ENCODE data around the gene NELFB. TPM values are rescaled to one million over a fixed set of nuclear protein-coding genes. Genes with fewer than 3 reads are reported as not detected.

NELFB gene
- total RNA-seq = 55.4 and 56.7 TPM in 2 replicates

DNA sequence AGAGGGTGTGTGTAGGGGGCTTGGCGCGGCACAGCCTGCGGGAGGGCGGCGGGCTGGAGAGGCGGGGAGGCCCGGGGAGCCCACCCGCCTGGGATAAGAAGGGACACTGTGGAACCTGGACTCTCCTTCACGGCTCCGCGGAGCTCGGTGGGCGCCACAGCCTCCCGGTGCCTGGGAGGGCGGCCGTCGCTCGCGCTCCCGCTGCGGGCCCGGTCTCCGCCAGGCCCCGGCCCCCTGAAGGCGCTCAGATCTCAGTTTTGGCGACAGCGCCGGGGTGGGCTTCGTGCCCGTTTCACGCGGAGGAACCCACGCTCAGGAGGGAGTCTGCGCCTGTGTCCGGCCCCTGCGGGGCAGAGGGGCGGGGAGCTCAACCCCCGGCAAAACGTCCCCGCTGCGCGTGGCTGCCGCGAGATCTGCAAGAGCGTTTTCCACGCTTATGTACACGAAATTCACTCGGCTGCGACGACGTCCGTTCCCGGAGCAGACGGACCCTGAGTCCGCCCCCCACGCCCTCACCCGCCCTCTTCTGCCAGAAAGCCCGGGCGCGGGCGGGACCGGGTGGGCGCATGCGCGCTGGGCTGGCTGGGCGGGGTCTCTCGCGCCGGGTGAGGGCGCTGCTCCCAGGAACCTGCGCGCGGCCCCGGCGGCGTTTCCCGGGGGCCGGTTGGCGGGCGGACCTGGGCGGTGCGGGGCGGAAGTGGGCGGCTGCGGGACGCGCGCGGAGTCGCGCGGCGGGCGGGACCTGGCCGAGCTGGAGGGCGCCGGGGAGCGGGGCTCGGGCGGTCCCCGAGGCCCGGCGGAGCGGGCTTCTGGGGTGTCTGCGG is at the start of gene NELFB:
NELFB (plus strand) TSS at position 704 of the 824 bp plus-strand sequence.
- DNase-seq (ENCODE audit: low read depth in 2 of 2) = peak in 1 of 2 donors; percentile 78

DNA sequence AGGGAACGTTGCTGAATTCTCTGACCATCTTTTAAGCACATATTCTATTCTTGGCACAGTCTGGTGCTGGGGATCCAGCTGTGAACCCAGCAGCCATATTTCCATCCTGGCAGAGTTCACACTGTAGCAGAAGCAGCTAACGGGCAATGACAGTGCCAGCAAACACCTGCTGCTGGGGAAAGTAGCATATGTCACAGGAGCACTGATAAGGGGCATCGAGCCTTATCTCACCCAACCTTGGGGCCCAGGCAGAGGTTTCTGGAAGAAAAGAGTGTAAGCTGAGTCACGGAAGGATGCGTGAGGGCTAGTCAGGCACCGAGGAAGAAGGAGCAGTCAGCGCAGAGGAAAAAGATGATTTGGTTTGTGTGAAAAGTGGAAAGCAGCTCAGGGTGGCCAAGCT is 48.5 kb upstream of the NELFB start:
- no peak for DNase-seq (ENCODE audit: low read depth in 2 of 2)

DNA sequence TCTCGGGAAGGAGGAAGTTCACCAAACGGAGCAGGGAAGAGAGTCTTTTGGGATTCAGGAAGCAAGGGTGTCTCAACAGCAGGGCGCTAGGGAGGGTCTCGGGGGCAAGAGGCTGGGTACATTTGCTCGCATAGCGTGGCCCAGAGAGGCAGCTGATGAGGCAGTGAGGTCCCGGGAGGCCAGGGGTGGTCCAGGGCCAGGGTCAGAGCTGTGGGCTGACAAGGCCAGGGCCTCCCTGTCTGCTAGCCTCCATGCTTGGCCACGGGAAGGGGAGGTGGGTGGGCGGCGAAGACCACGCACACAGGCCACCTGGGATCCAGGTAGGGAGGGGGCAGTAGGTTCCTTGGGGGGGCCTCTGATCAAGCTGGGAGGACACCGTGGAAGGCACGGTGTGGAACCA is 43.6 kb upstream of the NELFB start:
- DNase-seq (ENCODE audit: low read depth in 2 of 2) = no peak

DNA sequence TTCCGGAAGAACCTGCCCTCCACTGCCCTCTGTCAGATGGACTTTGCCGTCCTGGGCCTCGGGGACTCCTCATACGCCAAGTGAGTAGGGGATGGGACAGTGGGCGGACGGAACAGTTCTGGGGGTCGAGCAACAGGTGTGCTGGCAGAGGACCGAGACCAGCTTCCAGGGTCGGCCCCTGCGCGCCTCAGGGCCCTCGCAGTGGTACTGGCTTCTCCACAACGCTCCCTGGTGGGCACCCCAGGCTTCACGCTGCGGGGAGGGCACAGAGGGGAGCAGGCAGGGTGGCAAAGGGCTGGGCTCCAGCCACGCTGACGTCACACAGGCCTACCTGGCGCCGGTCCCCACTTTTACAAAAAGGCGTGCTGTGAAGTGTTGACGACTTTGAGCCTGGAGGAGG is 42.6 kb upstream of the NELFB start:
- no peak for DNase-seq (ENCODE audit: low read depth in 2 of 2)

DNA sequence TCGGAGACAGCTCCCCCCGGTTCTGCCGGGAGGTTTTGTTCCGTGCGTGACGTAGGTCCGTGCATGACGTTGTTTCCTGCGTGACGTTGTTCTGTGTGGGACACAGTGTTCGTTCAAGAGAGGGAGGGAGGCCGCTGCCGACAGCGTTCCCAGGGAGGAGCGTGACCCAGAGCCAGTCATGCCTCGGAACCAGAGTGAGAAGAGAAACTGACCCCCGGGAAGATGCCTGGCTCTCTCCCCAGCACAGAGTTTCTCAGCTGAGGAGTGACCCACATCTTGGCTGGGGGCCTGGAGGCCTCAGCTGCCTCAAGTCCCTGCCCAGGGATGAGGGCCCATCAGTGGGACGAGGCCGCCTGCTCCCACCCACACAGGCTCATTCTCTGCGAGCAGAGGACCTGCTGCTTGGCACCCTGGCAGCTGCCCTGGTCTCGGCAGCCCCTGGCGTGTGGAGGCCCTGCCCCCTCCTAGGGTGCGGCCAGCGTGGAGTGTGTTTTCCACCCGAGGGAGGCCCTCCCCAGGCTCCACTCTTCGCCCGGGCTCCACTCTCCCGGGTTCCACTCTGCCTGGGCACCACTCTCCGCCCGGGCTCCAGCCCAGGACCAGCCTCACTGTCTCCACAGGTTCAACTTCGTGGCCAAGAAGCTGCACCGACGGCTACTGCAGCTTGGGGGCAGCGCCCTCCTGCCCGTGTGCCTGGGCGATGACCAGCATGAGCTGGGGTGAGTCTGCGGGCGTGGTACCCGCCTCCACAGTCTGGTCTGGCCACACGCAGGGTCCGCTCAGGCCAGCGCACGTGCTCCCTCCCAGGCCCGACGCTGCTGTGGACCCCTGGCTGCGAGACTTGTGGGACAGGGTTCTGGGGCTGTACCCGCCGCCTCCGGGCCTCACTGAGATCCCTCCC is 41.7 kb upstream of the NELFB start:
- no peak for DNase-seq (ENCODE audit: low read depth in 2 of 2)

DNA sequence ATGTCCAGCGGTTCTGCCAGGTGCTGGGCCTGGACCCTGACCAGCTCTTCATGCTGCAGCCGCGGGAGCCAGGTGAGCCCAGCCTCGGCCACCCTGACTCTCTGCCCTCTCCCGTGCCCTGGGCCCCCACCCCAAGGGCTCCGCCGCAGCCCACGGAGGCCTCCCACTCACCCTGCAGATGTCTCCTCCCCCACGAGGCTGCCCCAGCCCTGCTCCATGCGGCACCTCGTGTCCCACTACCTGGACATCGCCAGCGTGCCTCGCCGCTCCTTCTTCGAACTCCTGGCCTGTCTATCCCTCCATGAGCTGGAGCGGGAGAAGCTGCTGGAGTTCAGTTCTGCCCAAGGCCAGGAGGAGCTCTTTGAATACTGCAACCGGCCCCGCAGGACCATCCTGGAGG is 40.5 kb upstream of the NELFB start:
- no peak for DNase-seq (ENCODE audit: low read depth in 2 of 2)

DNA sequence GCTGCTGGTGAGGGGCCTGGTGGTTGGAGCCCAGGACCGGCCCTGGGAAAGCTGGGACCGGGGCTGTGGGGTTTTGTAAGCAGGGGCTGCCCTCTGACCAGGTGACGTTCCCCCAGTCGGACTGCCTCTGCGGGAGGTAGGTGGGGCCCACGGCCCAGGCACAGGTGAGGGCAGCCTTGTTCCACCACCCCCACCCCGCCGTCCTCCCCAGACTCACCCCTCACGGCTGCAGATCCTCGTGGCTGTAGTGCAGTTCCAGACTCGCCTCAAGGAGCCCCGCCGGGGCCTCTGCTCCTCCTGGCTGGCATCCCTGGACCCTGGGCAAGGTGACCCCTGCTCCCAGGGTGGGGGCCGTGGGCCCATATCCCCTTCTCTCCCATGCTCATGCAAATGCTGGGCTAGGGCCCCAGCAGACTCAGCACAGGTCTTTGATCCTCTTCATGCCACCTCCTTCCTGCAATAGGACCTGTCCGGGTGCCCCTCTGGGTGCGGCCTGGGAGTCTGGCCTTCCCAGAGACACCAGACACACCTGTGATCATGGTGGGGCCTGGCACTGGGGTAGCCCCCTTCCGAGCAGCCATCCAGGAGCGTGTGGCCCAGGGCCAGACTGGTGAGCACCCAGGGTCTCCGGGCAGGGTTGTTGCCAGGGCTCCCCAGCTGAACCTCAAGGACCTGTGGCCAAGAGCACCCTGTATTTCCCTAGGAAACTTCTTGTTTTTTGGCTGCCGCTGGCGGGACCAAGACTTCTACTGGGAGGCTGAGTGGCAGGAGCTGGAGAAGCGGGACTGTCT is 39.7 kb upstream of the NELFB start:
- no peak for DNase-seq (ENCODE audit: low read depth in 2 of 2)

DNA sequence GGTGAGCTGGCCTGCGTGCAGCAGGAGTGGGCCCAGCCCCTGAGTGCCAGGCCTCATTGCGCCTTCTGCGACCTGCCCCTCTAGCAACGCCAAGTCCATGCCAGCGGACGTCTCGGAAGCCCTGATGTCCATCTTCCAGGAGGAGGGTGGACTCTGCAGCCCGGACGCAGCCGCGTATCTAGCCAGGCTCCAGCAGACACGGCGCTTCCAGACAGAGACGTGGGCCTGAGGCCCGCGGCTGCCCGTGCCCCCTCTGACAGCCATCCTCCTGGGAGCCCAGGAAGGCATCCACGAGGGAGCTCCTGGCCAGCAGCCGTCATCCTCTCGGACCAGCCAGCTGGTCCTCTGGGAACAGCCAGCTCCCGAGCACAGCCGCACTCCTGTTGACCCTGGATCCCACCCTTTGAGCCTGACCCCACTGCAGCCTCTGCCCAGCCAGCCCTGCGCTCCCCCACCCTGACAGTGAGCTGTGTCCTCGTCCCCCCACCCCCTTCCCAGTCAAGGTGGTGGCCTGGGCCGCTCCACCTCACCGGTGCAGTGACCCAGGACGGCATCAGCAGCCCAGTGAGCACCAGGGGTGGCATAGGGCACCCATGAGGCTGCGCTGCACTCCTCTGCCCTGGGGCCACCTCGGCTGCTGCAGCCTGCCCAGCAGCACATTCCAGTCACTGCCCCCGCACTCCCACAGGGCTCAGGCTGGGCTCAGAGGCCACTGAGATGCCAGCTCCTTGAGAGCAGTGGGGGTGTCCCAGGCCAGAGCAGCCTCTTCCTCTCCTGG is 38.8 kb upstream of the NELFB start:
- DNase-seq (ENCODE audit: low read depth in 2 of 2) = no peak

DNA sequence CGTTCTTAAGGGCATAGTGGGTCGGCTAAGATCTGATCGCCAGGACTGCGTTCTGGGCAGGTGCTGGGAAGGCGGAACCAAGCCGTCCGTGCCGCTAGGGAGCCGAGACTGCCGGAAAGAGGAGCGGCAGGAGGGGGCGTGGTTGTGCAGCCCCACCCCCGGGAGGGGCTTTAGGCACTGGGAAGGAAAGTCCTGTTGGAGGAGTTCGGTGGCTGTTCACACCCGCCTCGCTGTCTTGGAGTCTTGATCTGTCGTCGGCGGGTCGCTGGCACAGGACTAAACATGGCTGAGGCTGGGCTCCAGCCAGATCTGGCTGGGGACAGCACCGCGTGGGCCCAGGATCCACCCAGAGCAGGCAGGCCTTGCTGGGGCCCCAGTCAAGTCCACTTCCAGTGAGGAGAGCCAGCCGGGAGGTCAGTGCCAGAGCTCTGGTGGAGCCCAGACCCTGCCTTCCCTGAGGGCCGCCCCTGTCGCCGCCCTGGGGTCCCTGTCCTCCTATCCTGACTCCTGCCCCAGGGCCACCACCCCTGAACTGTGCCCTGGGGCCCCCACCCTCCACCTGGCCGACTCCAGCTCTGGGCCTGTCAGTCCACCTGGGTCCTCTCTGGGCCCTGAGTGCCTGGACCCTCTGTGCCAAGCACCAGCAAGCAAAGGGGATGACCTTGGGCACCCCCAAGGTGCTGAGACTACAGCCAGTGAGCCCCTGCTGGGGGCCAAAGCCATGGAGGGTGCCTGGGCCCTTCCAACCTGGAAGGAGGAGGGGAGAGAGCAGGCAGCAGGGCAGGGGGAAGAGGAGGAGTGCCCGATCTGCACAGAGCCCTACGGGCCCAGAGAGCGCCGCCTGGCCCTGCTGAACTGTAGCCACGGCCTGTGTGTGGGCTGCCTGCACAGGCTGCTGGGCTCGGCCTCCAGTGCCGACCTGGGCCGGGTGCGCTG is 37.6 kb upstream of the NELFB start:
- no peak for DNase-seq (ENCODE audit: low read depth in 2 of 2)

DNA sequence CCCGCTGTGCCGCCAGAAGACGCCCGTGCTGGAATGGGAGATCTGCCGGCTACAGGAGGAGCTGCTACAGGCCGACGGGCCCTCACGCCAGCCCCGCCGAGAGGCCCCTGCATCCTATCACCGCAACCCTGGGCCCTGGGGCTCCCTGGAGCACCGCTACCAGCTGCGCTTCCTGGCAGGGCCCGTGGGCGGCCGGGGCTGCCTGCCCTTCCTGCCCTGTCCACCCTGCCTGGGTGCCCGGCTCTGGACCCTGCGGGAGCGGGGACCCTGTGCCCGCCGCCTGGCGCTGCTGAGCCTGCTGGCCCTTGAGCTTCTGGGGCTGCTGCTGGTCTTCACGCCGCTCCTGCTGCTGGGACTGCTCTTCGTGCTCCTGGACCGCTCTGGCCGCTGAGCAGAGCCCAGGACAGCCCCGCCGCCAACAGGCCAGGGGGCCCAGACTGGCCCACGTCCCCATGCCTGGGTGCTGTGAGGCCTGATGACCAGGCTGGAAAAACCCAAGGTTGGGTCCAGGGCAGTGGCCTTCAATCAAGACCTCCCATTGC is 36.8 kb upstream of the NELFB start:
- no peak for DNase-seq (ENCODE audit: low read depth in 2 of 2)

DNA sequence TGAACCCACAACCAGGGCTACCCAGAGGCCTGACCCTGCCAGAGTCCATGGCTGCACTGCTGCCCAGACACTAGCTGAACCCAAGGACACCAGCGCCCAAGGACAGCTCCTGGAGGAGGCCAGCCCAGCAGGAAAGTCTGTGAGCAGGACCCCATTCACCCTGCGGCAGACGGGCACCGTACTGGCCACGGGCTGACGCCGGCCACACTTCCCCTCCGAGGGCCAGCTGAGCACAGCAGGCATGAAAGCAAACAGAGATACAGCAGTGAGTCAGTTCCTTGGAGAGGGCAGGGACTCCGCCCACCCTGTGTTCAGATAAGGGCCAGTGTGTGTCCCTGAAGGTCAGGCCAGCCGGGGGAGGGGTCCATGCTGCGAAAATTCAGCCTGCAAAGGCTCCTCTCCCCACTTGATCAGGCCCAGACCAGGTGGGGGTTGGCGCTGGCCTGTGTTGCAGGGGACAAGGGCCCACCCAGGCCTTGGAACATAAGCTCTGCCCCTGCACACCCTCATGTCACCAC is 36.3 kb upstream of the NELFB start:
- DNase-seq (ENCODE audit: low read depth in 2 of 2) = no peak

DNA sequence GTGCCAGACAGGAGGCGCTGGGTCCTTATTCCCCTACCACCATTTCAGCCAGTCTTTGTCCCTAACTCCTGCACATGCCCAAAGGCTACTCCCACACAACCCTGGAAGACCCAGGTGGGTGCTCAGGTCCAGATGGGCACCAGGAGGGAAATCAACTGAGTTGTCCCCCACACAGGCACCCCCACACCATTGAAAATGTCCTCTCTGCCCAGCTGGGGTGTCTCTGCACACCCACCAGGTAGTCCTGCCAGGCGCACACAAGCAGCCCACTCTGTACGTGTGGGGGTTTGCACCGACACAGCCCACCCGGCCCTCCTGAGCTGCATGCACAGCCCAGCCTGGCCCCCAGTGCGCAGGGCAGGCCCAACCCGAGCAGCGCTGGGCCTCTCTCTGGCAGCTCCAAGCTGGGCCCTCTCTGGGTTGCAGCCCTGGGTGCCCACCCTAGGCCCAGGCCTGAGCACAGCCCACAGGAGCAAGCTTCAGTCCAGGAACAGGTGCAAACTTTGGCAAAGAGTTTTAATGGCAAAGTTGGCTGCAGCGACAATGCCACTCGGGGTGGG is 35.3 kb upstream of the NELFB start:
- no peak for DNase-seq (ENCODE audit: low read depth in 2 of 2)

DNA sequence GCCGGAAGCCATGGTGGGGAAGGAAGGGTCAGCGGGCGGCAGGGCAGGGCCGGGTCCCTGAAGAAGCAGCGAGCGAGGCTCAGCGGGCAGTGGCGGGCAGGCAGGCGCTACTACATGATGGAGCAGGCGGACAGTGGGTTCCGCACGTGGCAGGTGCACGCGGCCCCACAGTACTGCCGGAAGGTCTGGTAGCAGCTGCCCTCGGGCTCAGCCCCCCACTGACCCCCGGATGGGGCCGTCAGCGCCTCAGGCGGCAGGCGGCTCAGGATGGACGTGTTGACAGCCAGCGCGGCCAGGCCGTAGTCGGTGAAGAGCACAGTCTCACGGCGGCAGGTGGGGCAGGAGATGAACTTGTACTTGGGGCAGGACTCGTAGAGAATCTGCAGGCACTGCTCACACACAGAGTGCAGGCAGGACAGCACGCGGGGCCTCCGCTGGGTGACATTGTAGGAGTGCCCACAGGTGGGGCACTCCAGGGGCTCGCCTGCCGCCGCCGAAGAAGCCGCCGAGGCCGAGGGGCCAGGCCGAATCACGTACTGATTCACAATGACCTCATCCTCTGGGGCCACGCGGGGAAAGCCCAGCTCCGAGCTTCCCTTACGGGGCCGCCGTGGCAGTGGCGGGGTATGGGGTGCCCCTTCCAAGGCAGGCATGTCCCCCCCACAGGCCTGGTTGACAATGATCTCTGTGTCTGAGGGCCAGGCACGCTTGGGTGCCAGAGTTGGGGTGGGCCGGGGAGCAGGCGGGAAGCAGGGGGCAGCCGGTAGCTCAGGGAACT is 34.6 kb upstream of the NELFB start:
- DNase-seq (ENCODE audit: low read depth in 2 of 2) = no peak

DNA sequence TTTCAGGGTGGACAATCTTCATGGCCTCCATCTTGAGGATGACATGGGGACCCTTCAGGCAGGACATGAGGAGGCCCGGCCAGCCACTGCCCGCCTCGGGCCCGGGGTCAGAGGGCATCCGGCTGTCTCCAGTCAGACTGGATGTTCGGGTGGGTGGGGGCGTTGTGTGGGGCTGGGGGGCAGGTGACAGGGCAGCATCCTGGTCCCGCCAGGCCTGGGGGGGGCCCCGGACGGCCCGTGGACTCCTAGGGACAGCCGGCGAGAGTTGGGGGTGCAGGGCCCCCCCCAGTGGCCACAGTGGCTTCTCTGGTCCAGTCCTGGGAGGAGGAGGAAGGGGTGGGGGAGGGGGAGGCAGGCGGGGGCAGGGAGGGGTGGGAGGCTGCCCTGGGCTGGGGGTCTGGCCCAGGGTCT is 34.0 kb upstream of the NELFB start:
- no peak for DNase-seq (ENCODE audit: low read depth in 2 of 2)

DNA sequence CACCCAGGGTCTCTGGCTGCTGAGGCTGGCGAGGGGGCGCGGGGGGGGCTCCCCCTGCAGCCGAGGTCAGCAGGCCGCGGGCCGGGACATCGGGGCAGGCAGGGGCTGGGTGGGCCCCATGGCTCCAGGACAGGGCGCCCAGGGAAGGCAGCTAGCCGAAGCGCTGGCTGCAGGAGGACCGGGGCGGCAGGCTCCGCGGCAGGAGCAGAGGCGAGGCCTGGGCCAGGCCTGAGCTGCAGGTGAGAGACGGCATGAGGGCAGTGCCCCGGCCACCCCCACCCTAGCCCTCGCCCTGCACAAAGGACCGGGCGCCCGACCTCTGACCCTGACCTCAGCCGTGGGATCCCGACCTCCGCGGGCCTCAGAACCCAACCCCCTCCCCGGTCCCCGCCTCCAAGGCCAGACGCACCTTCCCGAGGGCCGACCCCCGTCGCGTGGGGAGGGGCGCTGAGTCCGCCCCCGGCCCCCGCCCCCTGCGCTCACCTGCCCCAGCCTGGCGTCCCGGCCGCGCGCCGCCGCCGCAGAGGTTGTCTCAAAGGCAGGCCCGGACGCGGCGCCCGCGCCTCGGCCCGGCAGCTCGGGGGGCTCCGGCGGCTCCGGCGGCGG is 33.5 kb upstream of the NELFB start:
- DNase-seq (ENCODE audit: low read depth in 2 of 2) = no peak

DNA sequence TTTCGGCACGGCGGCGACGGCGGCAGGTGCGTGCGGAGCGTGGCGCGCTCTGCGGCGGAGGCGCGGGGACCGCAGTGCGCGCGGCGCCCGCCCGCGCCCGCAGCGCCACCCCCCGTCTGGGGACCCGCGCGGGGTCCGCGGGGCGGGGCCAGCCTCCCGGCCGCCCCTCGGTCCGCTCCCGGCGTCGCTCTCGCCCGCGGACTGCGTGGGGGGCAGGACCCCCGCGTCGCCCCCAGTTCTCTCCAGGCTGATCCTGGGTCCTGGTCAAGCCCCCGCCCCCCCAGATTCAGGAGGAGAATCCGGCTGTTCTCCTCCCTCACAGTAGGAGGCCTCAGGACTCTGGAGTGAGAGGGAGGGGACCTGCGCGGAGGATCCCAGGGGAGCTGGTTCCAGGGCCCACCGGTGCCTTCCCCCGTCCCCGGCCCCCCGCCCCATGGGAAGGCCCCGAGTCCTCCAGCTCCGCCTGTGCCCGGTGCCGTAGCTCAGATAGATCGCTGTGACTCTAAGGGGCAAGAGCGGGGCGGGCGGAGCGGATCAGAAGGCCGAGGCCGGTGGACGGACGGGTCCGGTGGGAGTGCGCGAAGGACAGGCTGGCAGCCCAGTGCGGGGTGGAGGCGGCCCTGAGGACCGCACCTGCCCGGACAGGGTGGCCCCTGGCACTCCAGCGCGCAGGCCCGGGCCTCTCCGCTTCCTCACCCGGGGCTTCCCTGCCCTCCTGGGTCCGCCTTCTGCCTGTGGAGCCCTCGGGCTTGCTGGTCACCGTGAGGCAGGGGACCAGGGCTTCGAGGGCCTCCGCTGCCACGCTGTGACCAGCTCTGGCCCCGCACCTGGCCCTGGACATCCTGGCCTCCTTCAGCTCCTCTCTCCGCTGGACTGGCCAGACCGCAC is 32.7 kb upstream of the NELFB start, which contains the start of gene RNF208:
RNF208 (minus strand) TSS at position 51 of the 888 bp plus-strand sequence. CDS start 1,028 bp downstream, outside the sequence.
- no peak for DNase-seq (ENCODE audit: low read depth in 2 of 2)
